ENCODE data around the gene TM9SF1. TPM values are rescaled to one million over a fixed set of nuclear protein-coding genes. Genes with fewer than 3 reads are reported as not detected.

TM9SF1 gene
- polyA plus RNA-seq, 2 of the 4 experiments (the other 2 are of a cell fraction), result 48.0 to 62.2 TPM

- no peaks in the 10 kb centered on the region for H3K4me1 ChIP-seq
- no peak for DNase-seq (ENCODE audit: low read depth in 1 of 2, low spot score in 1 of 2)
- no peaks in the 10 kb centered on the region for H3K9me3 ChIP-seq
- H3K4me2 ChIP-seq, result no peak overlapping the region
- no peak for ATAC-seq
- no peak overlapping the region for H3K4me3 ChIP-seq
- ChIA-PET CTCF (interaction anchor here (1.0 to 1.3 kb wide), 3 partner anchors 17 to 120 kb away, joined by 3 to 6 read pairs (median 4); partner anchors contain the start of gene IRF9), POLR2A (interaction anchor here (1.1 kb wide), 1 partner anchor 18 kb away, joined by 5 read pairs; the partner anchor contains the start of gene TM9SF1)
- TF ChIP-seq ZC3H11A (IDR thresholded peaks at IDR 0.05), result no peak
- TF ChIP-seq HOXB13 (CRISPR knock-in tag; IDR thresholded peaks at IDR 0.05; ENCODE audit: low read depth), result no peak
- no peak for FAIRE-seq
- WGBS (ENCODE audit: missing lambda C conversion rate), result 94% methylated on average over 6 of the region's 14 CpGs
- H3K27ac ChIP-seq, result no peak overlapping the region
These were observed 17.4 kb downstream of the TM9SF1 start for GRCh38 chr14:24177891-24178290.

- no peak for ATAC-seq
- Histone ChIP-seq H3K4me1 (no peaks in the 10 kb centered on the region), H3K4me3 (no peak overlapping the region), H3K27ac (no peak overlapping the region), H3K4me2 (no peak overlapping the region), H3K9me3 (no peaks in the 10 kb centered on the region)
- POLR2A ChIA-PET, result interaction anchor here (1.1 to 2.3 kb wide), 2 partner anchors 12 to 18 kb away, joined by 5 to 7 read pairs; partner anchors contain the start of genes IPO4 and TM9SF1
- no peak for DNase-seq (ENCODE audit: low read depth in 1 of 2, low spot score in 1 of 2)
- CTCF ChIA-PET, result interaction anchor here (1.0 to 1.3 kb wide), 3 partner anchors 17 to 119 kb away, joined by 3 to 6 read pairs (median 4); partner anchors contain the start of gene IRF9
- FAIRE-seq, result no peak
- WGBS (ENCODE audit: missing lambda C conversion rate), result 87% methylated on average over 12 of the region's 12 CpGs
- TF ChIP-seq TP53 (CRISPR knock-in tag; IDR thresholded peaks at IDR 0.05), result no peak
- no peak for TF ChIP-seq CTCF (IDR thresholded peaks at IDR 0.05)
- no peak for TF ChIP-seq ESRRA (IDR thresholded peaks at IDR 0.05; ENCODE audit: borderline replicate concordance, low read length)
- TF ChIP-seq JUNB (IDR thresholded peaks at IDR 0.05), result no peak
- no peak for TF ChIP-seq ATOH8 (CRISPR knock-in tag; IDR thresholded peaks at IDR 0.05; ENCODE audit: low read depth)
- no peak for TF ChIP-seq RFX5 (IDR thresholded peaks at IDR 0.05)
- TF ChIP-seq CBX2 (IDR thresholded peaks at IDR 0.05; ENCODE audit: borderline replicate concordance, low read depth), result no peak
- TF ChIP-seq HES2 (IDR thresholded peaks at IDR 0.05), result no peak
- no peak for TF ChIP-seq GATA3 (IDR thresholded peaks at IDR 0.05; ENCODE audit: borderline replicate concordance)
- no peak for TF ChIP-seq TFCP2L1 (CRISPR knock-in tag; IDR thresholded peaks at IDR 0.05)
- no peak for TF ChIP-seq NFE2L2 (conservative IDR thresholded peaks at IDR 0.05; ENCODE audit: low read length)
- no peak for TF ChIP-seq HMGXB4 (CRISPR knock-in tag; IDR thresholded peaks at IDR 0.05; ENCODE audit: borderline replicate concordance)
- TF ChIP-seq FOSB (CRISPR knock-in tag; IDR thresholded peaks at IDR 0.05), result no peak
These were observed 18.0 kb downstream of the TM9SF1 start for GRCh38 chr14:24177041-24177825.

GRCh38 chr14:24176599-24176998, 18.6 kb downstream of the TM9SF1 start:
- ATAC-seq (no peak; a peak in 1 of 6 replicates), FAIRE-seq (no peak), DNase-seq (ENCODE audit: low read depth in 1 of 2, low spot score in 1 of 2) (no peak)
- no peaks in the 10 kb centered on the region for H3K4me1 ChIP-seq
- no peak overlapping the region for H3K4me2 ChIP-seq
- no peaks in the 10 kb centered on the region for H3K9me3 ChIP-seq
- POLR2A ChIA-PET, result interaction anchor here (1.1 to 2.3 kb wide), 2 partner anchors 13 to 19 kb away, joined by 5 to 7 read pairs; partner anchors contain the start of genes IPO4 and TM9SF1
- H3K4me3 ChIP-seq, result no peak overlapping the region
- H3K27ac ChIP-seq, result no peak overlapping the region
- 87% methylated on average over 5 of the region's 5 CpGs for WGBS (ENCODE audit: missing lambda C conversion rate)
- CTCF ChIA-PET, result interaction anchor here (1.0 to 2.1 kb wide), 3 partner anchors 15 to 132 kb away, joined by 3 to 11 read pairs (median 4); partner anchors contain the start of gene IRF9
- TF ChIP-seq RAD21 (conservative IDR thresholded peaks at IDR 0.05 in 1 of 2, IDR thresholded peaks at IDR 0.05 in 1 of 2), result no peak
- TF ChIP-seq MAZ (IDR thresholded peaks at IDR 0.05; ENCODE audit: borderline replicate concordance, low read depth, low read length), result no peak
- TF ChIP-seq ESRRA (IDR thresholded peaks at IDR 0.05; ENCODE audit: borderline replicate concordance, low read length), result no peak
- no peak for TF ChIP-seq HOXA7 (CRISPR knock-in tag; IDR thresholded peaks at IDR 0.05)
- no peak for TF ChIP-seq HOXB5 (CRISPR knock-in tag; IDR thresholded peaks at IDR 0.05)
- TF ChIP-seq SREBF2 (IDR thresholded peaks at IDR 0.05), result no peak
- TF ChIP-seq CBX2 (IDR thresholded peaks at IDR 0.05; ENCODE audit: borderline replicate concordance, low read depth), result no peak
- no peak for TF ChIP-seq CHD2 (IDR thresholded peaks at IDR 0.05; ENCODE audit: low read length, partially characterized antibody)
- no peak for TF ChIP-seq HDAC2 (IDR thresholded peaks at IDR 0.05)
- TF ChIP-seq TP53 (CRISPR knock-in tag; IDR thresholded peaks at IDR 0.05), result no peak
- no peak for TF ChIP-seq EHF (CRISPR knock-in tag; IDR thresholded peaks at IDR 0.05)
- TF ChIP-seq CHD4 (IDR thresholded peaks at IDR 0.05; ENCODE audit: borderline replicate concordance), result no peak
- no peak for TF ChIP-seq ZFP36 (IDR thresholded peaks at IDR 0.05; ENCODE audit: borderline replicate concordance, partially characterized antibody)
